ENCODE measurements around the gene UQCC5. TPM values are rescaled to one million over a fixed set of nuclear protein-coding genes. Genes with fewer than 3 reads are reported as not detected.

UQCC5 gene
- total and polyA plus RNA-seq, 2 donors (not counting 3 experiments of a cell fraction or from before 2014, with no cell fraction given), result 9.9 to 22.6 TPM

DNA sequence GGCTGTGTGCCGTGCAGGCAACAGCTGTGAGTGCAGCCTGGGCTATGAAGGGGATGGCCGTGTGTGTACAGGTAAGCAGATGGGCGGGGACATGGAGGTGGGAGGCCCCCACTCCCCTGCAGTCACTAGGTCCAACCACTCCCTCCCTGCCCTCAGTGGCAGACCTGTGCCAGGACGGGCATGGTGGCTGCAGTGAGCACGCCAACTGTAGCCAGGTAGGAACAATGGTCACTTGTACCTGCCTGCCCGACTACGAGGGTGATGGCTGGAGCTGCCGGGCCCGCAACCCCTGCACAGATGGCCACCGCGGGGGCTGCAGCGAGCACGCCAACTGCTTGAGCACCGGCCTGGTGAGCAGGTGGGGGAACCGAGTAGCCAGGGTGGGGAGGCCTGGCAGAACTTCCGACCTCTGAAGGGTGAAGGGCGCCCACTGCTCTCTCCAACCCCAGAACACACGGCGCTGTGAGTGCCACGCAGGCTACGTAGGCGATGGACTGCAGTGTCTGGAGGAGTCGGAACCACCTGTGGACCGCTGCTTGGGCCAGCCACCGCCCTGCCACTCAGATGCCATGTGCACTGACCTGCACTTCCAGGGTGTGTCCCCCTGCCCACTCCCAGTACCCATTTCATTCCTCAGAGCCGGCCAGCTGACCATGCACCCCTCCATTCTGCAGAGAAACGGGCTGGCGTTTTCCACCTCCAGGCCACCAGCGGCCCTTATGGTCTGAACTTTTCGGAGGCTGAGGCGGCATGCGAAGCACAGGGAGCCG is 14.3 kb upstream of the UQCC5 start:
- no peak overlapping the region for H3K4me3 ChIP-seq (replicated peaks in 1 of 3; ENCODE audit: insufficient read depth in 1 of 3, low read depth in 1 of 3, low read length in 3 of 3)
- dilution Hi-C loops (cut with MboI; ENCODE audit: extremely low pct_ligation_motif_present, low sequenced_read_pairs) (no loop called here), intact Hi-C loops (cut with micrococcal nuclease) (no loop called here)
- H3K27ac ChIP-seq (ENCODE audit: insufficient read depth, low read depth, low read length), result no peak overlapping the region
- H3K4me2 ChIP-seq (ENCODE audit: insufficient read depth, low read length), result no peak overlapping the region
- ChIA-PET CTCF (no interaction called here), POLR2A (no interaction called here)
- DNase-seq (ENCODE audit: low read depth, low spot score) (no peak), FAIRE-seq (no peak)
- no peaks in the 10 kb centered on the region for H3K79me2 ChIP-seq (ENCODE audit: control insufficient read depth, insufficient read depth, low read length)
- peaks cover 7% of the 10 kb centered on the region for H3K4me1 ChIP-seq (ENCODE audit: control insufficient read depth, extremely low read depth, insufficient read depth, low read length)
- no TSS peak for BruUV-seq (replicated peaks)
- no peaks in the 10 kb centered on the region for H3K9me3 ChIP-seq (replicated peaks; ENCODE audit: control insufficient read depth, insufficient read depth, low read length)
- H3K27me3 ChIP-seq (ENCODE audit: control insufficient read depth in 2 of 2, insufficient read depth in 2 of 2, low read length in 2 of 2), result no peaks in the 10 kb centered on the region
- no peaks in the 10 kb centered on the region for H4K20me1 ChIP-seq (replicated peaks; ENCODE audit: control insufficient read depth, extremely low read depth, insufficient read depth, low read length)
- no peak overlapping the region for H3K9ac ChIP-seq (replicated peaks; ENCODE audit: extremely low read depth, insufficient read depth, low read length)
- H3K9me1 ChIP-seq (replicated peaks; ENCODE audit: control insufficient read depth, extremely low read depth, insufficient read depth, low read length), result no peaks in the 10 kb centered on the region
- TF ChIP-seq EZH2 (IDR thresholded peaks at IDR 0.05; ENCODE audit: borderline replicate concordance, low read depth, low read length, severe bottlenecking), result no peak
- TF ChIP-seq, protein P1, sequence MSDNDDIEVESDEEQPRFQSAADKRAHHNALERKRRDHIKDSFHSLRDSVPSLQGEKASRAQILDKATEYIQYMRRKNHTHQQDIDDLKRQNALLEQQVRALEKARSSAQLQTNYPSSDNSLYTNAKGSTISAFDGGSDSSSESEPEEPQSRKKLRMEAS (IDR thresholded peaks at IDR 0.05; ENCODE audit: insufficient read depth, insufficient read length), result no peak
- no peak for TF ChIP-seq FOS (IDR thresholded peaks at IDR 0.05; ENCODE audit: borderline replicate concordance, insufficient read depth, low read length)
- peak; percentile 22 for TF ChIP-seq POLR2AphosphoS5 (IDR thresholded peaks at IDR 0.05; ENCODE audit: insufficient read depth, low read depth, low read length)
- H3K36me3 ChIP-seq (ENCODE audit: control insufficient read depth in 2 of 2, extremely low read depth in 1 of 2, insufficient read depth in 2 of 2, low read length in 2 of 2), result peaks cover 30 to 79% of the 10 kb centered on the region in 2 experiments
- no peak overlapping the region for H2AFZ ChIP-seq (ENCODE audit: low read depth, low read length)

DNA sequence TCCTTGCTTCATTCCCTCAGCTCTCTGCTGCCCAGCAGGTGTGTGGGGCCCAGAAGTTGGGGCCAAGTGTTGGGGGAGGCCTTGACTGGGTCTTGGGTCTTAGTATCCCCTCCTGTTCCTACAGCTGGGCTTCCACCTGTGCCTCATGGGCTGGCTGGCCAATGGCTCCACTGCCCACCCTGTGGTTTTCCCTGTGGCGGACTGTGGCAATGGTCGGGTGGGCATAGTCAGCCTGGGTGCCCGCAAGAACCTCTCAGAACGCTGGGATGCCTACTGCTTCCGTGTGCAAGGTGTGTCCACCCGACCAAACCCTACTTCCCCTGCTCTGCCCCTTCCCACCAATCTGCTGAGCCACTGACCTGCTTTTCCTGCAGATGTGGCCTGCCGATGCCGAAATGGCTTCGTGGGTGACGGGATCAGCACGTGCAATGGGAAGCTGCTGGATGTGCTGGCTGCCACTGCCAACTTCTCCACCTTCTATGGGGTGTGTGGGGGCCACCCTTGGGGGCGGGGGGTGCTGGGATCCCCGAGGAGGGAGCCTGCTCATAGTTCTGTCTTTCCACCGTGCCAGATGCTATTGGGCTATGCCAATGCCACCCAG is 13.7 kb upstream of the UQCC5 start:
- CTCF ChIA-PET, result no interaction called here
- H3K9me1 ChIP-seq (replicated peaks; ENCODE audit: control insufficient read depth, extremely low read depth, insufficient read depth, low read length), result no peaks in the 10 kb centered on the region
- dilution Hi-C loops (cut with MboI; ENCODE audit: extremely low pct_ligation_motif_present, low sequenced_read_pairs), result no loop called here
- POLR2A ChIA-PET, result no interaction called here
- H3K4me3 ChIP-seq (replicated peaks in 1 of 3; ENCODE audit: insufficient read depth in 1 of 3, low read depth in 1 of 3, low read length in 3 of 3), result no peak overlapping the region
- TF ChIP-seq, protein P1 (IDR thresholded peaks at IDR 0.05; ENCODE audit: insufficient read depth, insufficient read length), result no peak
- TF ChIP-seq JUN (IDR thresholded peaks at IDR 0.05; ENCODE audit: borderline replicate concordance, insufficient read depth, insufficient read length, low read depth) (no peak), POLR2A (IDR thresholded peaks at IDR 0.05; ENCODE audit: low read depth, low read length) (no peak), MYC (IDR thresholded peaks at IDR 0.05; ENCODE audit: low read depth, low read length) (no peak), EZH2 (IDR thresholded peaks at IDR 0.05; ENCODE audit: borderline replicate concordance, low read depth, low read length, severe bottlenecking) (no peak), FOS (IDR thresholded peaks at IDR 0.05; ENCODE audit: borderline replicate concordance, insufficient read depth, low read length) (no peak), POLR2AphosphoS5 (IDR thresholded peaks at IDR 0.05; ENCODE audit: insufficient read depth, low read depth, low read length) (no peak), GATA2 (IDR thresholded peaks at IDR 0.05; ENCODE audit: insufficient read depth, insufficient read length, low read depth, low read length) (no peak)
- TF ChIP-seq, protein P2, sequence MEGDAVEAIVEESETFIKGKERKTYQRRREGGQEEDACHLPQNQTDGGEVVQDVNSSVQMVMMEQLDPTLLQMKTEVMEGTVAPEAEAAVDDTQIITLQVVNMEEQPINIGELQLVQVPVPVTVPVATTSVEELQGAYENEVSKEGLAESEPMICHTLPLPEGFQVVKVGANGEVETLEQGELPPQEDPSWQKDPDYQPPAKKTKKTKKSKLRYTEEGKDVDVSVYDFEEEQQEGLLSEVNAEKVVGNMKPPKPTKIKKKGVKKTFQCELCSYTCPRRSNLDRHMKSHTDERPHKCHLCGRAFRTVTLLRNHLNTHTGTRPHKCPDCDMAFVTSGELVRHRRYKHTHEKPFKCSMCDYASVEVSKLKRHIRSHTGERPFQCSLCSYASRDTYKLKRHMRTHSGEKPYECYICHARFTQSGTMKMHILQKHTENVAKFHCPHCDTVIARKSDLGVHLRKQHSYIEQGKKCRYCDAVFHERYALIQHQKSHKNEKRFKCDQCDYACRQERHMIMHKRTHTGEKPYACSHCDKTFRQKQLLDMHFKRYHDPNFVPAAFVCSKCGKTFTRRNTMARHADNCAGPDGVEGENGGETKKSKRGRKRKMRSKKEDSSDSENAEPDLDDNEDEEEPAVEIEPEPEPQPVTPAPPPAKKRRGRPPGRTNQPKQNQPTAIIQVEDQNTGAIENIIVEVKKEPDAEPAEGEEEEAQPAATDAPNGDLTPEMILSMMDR (IDR thresholded peaks at IDR 0.05; ENCODE audit: extremely low read depth in 1 of 2, insufficient read depth in 1 of 2, low read depth in 1 of 2, low read length in 2 of 2), result no peak
- no peaks in the 10 kb centered on the region for H3K27me3 ChIP-seq (ENCODE audit: control insufficient read depth in 2 of 2, insufficient read depth in 2 of 2, low read length in 2 of 2)
- H3K9ac ChIP-seq (replicated peaks; ENCODE audit: extremely low read depth, insufficient read depth, low read length), result no peak overlapping the region
- no peaks in the 10 kb centered on the region for H3K79me2 ChIP-seq (ENCODE audit: control insufficient read depth, insufficient read depth, low read length)
- no peak overlapping the region for H3K4me2 ChIP-seq (ENCODE audit: insufficient read depth, low read length)
- no peaks in the 10 kb centered on the region for H3K9me3 ChIP-seq (replicated peaks; ENCODE audit: control insufficient read depth, insufficient read depth, low read length)
- intact Hi-C loops (cut with micrococcal nuclease), result no loop called here
- BruUV-seq (replicated peaks), result no TSS peak
- H3K36me3 ChIP-seq (ENCODE audit: control insufficient read depth in 2 of 2, extremely low read depth in 1 of 2, insufficient read depth in 2 of 2, low read length in 2 of 2), result peaks cover 30 to 79% of the 10 kb centered on the region in 2 experiments
- FAIRE-seq (no peak), DNase-seq (ENCODE audit: low read depth, low spot score) (no peak)
- H3K27ac ChIP-seq (ENCODE audit: insufficient read depth, low read depth, low read length), result no peak overlapping the region
- peaks cover 7% of the 10 kb centered on the region for H3K4me1 ChIP-seq (ENCODE audit: control insufficient read depth, extremely low read depth, insufficient read depth, low read length)
- H4K20me1 ChIP-seq (replicated peaks; ENCODE audit: control insufficient read depth, extremely low read depth, insufficient read depth, low read length), result no peaks in the 10 kb centered on the region
- H2AFZ ChIP-seq (ENCODE audit: low read depth, low read length), result no peak overlapping the region
